ENCODE results near the gene DPYD.

DNA sequence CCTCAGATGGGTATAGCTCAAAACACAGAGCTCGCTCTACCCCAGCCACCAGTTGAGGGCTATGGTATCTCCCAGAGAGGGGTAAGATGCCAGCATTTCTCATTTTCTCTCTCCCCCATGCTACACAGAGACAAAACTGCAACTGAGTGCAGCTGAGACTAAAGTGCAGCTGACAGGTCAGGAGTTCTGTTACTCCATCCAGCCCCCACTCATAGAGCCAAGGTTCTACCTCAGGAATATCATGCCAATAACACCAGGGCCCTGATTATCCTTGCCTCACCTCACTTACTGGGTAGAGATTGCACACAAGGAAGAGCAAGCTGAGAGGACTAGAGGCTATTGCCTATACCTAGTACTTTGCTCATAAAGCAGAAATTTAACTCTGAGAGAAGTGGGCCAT, 34.6 kb downstream of the DPYD start:
- TF ChIP-seq ZFX (IDR thresholded peaks at IDR 0.05), result no peak
- TF ChIP-seq, protein P1, sequence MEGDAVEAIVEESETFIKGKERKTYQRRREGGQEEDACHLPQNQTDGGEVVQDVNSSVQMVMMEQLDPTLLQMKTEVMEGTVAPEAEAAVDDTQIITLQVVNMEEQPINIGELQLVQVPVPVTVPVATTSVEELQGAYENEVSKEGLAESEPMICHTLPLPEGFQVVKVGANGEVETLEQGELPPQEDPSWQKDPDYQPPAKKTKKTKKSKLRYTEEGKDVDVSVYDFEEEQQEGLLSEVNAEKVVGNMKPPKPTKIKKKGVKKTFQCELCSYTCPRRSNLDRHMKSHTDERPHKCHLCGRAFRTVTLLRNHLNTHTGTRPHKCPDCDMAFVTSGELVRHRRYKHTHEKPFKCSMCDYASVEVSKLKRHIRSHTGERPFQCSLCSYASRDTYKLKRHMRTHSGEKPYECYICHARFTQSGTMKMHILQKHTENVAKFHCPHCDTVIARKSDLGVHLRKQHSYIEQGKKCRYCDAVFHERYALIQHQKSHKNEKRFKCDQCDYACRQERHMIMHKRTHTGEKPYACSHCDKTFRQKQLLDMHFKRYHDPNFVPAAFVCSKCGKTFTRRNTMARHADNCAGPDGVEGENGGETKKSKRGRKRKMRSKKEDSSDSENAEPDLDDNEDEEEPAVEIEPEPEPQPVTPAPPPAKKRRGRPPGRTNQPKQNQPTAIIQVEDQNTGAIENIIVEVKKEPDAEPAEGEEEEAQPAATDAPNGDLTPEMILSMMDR (conservative IDR thresholded peaks at IDR 0.05), result no peak

Data from C4-2B (cell line).